Body of pancreas (tissue), 4 donors: ENCODE measurements around the gene SNTG2.

Source experiments
- CTCF ChIP-seq, 7 experiments: fragments of 450-650 bp in 4 of 7; fragments of 200-600 bp in 3 of 7; sonication (generic) in 3 of 7; IDR thresholded peaks; one replicate each; pipeline ENCODE4 v1.5.1; 2016 to 2019; ENCODE audit warnings: antibody characterized with exemption in 7 of 7
- POLR2A ChIP-seq, 3 donors: fragments of 450-650 bp; IDR thresholded peaks; one replicate each; pipeline ENCODE4 v1.6.1; 2016; ENCODE audit warnings: antibody characterized with exemption in 3 of 3, mild to moderate bottlenecking in 2 of 3

DNA sequence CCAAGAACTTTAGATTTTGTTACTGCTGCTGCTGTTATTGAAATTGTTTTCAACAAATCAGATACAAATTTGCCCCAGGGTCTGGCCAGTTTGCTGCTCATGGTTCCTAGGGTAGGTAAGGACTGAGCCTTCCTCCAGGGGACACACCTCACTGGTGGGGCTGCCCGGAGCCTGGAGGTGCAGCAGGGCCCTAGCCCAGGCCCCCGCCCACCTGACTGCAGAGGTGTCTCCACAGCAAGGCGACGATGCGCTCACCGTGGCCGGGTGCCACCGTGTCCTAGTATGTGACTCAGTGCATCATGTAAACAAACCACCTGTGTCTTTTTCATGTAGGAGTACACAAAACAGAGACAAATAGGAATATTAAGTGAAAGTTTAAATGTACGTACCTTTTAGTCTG lies 309.1 kb downstream of the SNTG2 start:
- TF ChIP-seq CTCF (IDR thresholded peaks at IDR 0.05) (no peak), POLR2A (IDR thresholded peaks at IDR 0.05) (no peak)
